GM10266 (cell line): Measurements from ENCODE around the gene BNIP5.

Experiments used
- DNase-seq: peaks from one replicate; pipeline ENCODE4 v3.0.0; 2012; ENCODE audit errors: extremely low spot score
- CTCF ChIP-seq: IDR thresholded peaks from 2 replicates; pipeline ENCODE4 v1.5.1; 2012; ENCODE audit warnings: mild to moderate bottlenecking, low read depth; ENCODE audit not compliant: control insufficient read depth, insufficient read depth; ENCODE audit errors: missing control alignments

BNIP5 gene

GRCh38 chr6:36347621-36348020, 10.9 kb upstream of the BNIP5 start:
- no peak for DNase-seq
- TF ChIP-seq CTCF: no peak

- DNase-seq: no peak
- no peak for TF ChIP-seq CTCF
These were observed 10.0 kb upstream of the BNIP5 start for GRCh38 chr6:36346486-36347273.

- TF ChIP-seq CTCF: no peak
- no peak for DNase-seq
These were observed 9.2 kb upstream of the BNIP5 start for GRCh38 chr6:36345681-36346466.

GRCh38 chr6:36343109-36343680, 6.5 kb upstream of the BNIP5 start:
- TF ChIP-seq CTCF: no peak
- no peak for DNase-seq

GRCh38 chr6:36340618-36341454, 4.1 kb upstream of the BNIP5 start:
- peak; percentile 95 for TF ChIP-seq CTCF
- peak; percentile 65 for DNase-seq

- no peak for TF ChIP-seq CTCF
- no peak for DNase-seq
These were observed 3.6 kb upstream of the BNIP5 start for GRCh38 chr6:36340306-36340617.
